ENCODE measurements around the gene WDR27.

GRCh38 chr6:169620171-169621130, 81.4 kb downstream of the WDR27 start:
- TF ChIP-seq EP300 (IDR thresholded peaks at IDR 0.05) (no peak), CTCF (IDR thresholded peaks at IDR 0.05) (no peak), POLR2A (IDR thresholded peaks at IDR 0.05) (no peak)

Measured in sigmoid colon (tissue), 4 donors.